Upper lobe of left lung (tissue), 6 donors: ENCODE results near the gene LY6G5C. TPM values are rescaled to one million over a fixed set of nuclear protein-coding genes. Genes with fewer than 3 reads are reported as not detected.

ENCODE experiments used
- ATAC-seq, 2 donors: fragments of 200-7000 bp; cut with Tn5 transposase; one replicate each; pipeline ENCODE4 v1.9.1; 2022; ENCODE audit warnings: mild to moderate bottlenecking in 2 of 2, moderate library complexity in 2 of 2; ENCODE audit not compliant: low FRiP score in 2 of 2
- DNase-seq, 2 donors: peaks; one replicate each; pipeline ENCODE4 v3.0.0-alpha.2; 2019 to 2020
- H3K27ac ChIP-seq, 4 donors: fragments of 200-600 bp; sonication (generic); one replicate each; pipeline ENCODE4 v1.5.1; 2016 to 2019
- H3K27me3 ChIP-seq, 4 donors: fragments of 200-600 bp; sonication (generic); one replicate each; pipeline ENCODE4 v1.5.1; 2017 to 2019
- H3K36me3 ChIP-seq, 4 donors: fragments of 200-600 bp; sonication (generic); one replicate each; pipeline ENCODE4 v1.5.1; 2016 to 2019
- H3K4me1 ChIP-seq, 4 donors: fragments of 200-600 bp; sonication (generic); one replicate each; pipeline ENCODE4 v1.5.1; 2018 to 2019
- H3K4me3 ChIP-seq, 4 donors: fragments of 200-600 bp; sonication (generic); one replicate each; pipeline ENCODE4 v1.5.1; 2017 to 2019; ENCODE audit warnings: mild to moderate bottlenecking in 2 of 4, moderate library complexity in 1 of 4
- H3K9me3 ChIP-seq, 4 donors: fragments of 200-600 bp; sonication (generic); one replicate each; pipeline ENCODE4 v1.5.1; 2018 to 2019
- CTCF ChIP-seq, 6 experiments: fragments of 450-650 bp in 4 of 6; fragments of 200-600 bp in 2 of 6; sonication (generic) in 2 of 6; IDR thresholded peaks; one replicate each; pipeline ENCODE4 v1.5.1; 2016 to 2019; ENCODE audit warnings: antibody characterized with exemption in 6 of 6
- EP300 ChIP-seq, 4 donors: sonication (generic); formaldehyde crosslinking; IDR thresholded peaks; one replicate each; pipeline ENCODE4 v1.5.1; 2017; ENCODE audit warnings: antibody characterized with exemption in 4 of 4, control low read depth in 2 of 4
- POLR2A ChIP-seq, 4 donors: fragments of 450-650 bp; IDR thresholded peaks; one replicate each; pipeline ENCODE4 v1.5.1; 2016 to 2017; ENCODE audit warnings: antibody characterized with exemption in 4 of 4, mild to moderate bottlenecking in 2 of 4
- POLR2AphosphoS5 ChIP-seq, 2 donors: sonication (generic); formaldehyde crosslinking; IDR thresholded peaks; one replicate each; pipeline ENCODE4 v1.5.1; 2017; ENCODE audit warnings: antibody characterized with exemption in 2 of 2
- WGBS, 2 donors: methylation state at CpG; one replicate each; pipeline ENCODE4 v1.1.5; 2017 to 2018; 5-methylcytosine and 5-hydroxymethylcytosine counted together
- total RNA-seq, 6 donors: library from RNA; depleted of rRNA in 4 of 6; stranded (reverse); fragments of >200 nt in 4 of 6; gene quantifications; one replicate each; pipeline versions ENCODE4 v1.1.0 to v1.2.1, GENCODE V29; 2016 to 2021
- donor health status: DM: no; HTN: no; CAD: no; lungs with moderate emphysema.
- donor health status: DM: no; HTN: yes; CAD: no; lungs with severe emphysema.

Gene LY6G5C
- total RNA-seq, 6 donors from 2014 or later, result 1.8 to 4.4 (median 3.1) TPM; not detected in 2

- no peak for TF ChIP-seq POLR2AphosphoS5 (IDR thresholded peaks at IDR 0.05)
- Histone ChIP-seq H3K27me3 (no peaks in the 10 kb centered on the region), H3K4me1 (peaks cover 15 to 28% (median 18%) of the 10 kb centered on the region in 4 donors), H3K36me3 (peaks cover 9 to 75% (median 48%) of the 10 kb centered on the region in 4 donors), H3K4me3 (no peak overlapping the region), H3K9me3 (no peaks in the 10 kb centered on the region), H3K27ac (no peak overlapping the region)
- WGBS, 2 donors, result 43 to 57% methylated on average over 3 of the region's 3 CpGs
- ATAC-seq (no peak), DNase-seq (no peak)
These were observed 16.7 kb upstream of the LY6G5C start for GRCh38 chr6:31697555-31697954.

- no peaks in the 10 kb centered on the region for H3K9me3 ChIP-seq
- H3K4me3 ChIP-seq, result no peak overlapping the region
- no peak for ATAC-seq
- H3K36me3 ChIP-seq, result peaks cover 21 to 94% (median 75%) of the 10 kb centered on the region in 4 donors
- TF ChIP-seq EP300 (IDR thresholded peaks at IDR 0.05) (no peak), POLR2AphosphoS5 (IDR thresholded peaks at IDR 0.05) (no peak), CTCF (IDR thresholded peaks at IDR 0.05) (no peak), POLR2A (IDR thresholded peaks at IDR 0.05) (no peak)
- no peak for DNase-seq
- H3K27me3 ChIP-seq, result no peaks in the 10 kb centered on the region
- H3K27ac ChIP-seq, result no peak overlapping the region
- H3K4me1 ChIP-seq, result peaks cover 0 to 8% (median 1%) of the 10 kb centered on the region in 4 donors
- WGBS, 2 donors, result 90 to 92% methylated on average over 6 of the region's 6 CpGs
These were observed 12.7 kb upstream of the LY6G5C start for GRCh38 chr6:31693535-31693934.

GRCh38 chr6:31692886-31693285 lies 12.0 kb upstream of the LY6G5C start:
- peaks cover 0 to 1% (median 0%) of the 10 kb centered on the region in 4 donors for H3K4me1 ChIP-seq
- peaks cover 21 to 95% (median 80%) of the 10 kb centered on the region in 4 donors for H3K36me3 ChIP-seq
- no peak overlapping the region for H3K27ac ChIP-seq
- H3K4me3 ChIP-seq, result no peak overlapping the region
- TF ChIP-seq EP300 (IDR thresholded peaks at IDR 0.05), result no peak
- TF ChIP-seq POLR2A (IDR thresholded peaks at IDR 0.05), result no peak
- no peak for TF ChIP-seq CTCF (IDR thresholded peaks at IDR 0.05)
- no peaks in the 10 kb centered on the region for H3K9me3 ChIP-seq
- ATAC-seq, result no peak
- H3K27me3 ChIP-seq, result no peaks in the 10 kb centered on the region
- WGBS, 2 donors, result 84 to 93% methylated on average over 9 of the region's 9 CpGs
- no peak for DNase-seq

- Histone ChIP-seq H3K9me3 (no peaks in the 10 kb centered on the region), H3K27me3 (no peaks in the 10 kb centered on the region), H3K27ac (no peak overlapping the region), H3K4me1 (no peaks in the 10 kb centered on the region), H3K36me3 (peaks cover 21 to 97% (median 84%) of the 10 kb centered on the region in 4 donors), H3K4me3 (no peak overlapping the region)
- ATAC-seq (no peak), DNase-seq (no peak)
- TF ChIP-seq POLR2A (IDR thresholded peaks at IDR 0.05) (no peak), POLR2AphosphoS5 (IDR thresholded peaks at IDR 0.05) (no peak), EP300 (IDR thresholded peaks at IDR 0.05) (no peak), CTCF (IDR thresholded peaks at IDR 0.05) (no peak)
- 91 to 95% methylated on average over 4 of the region's 4 CpGs for WGBS, 2 donors
These were observed 11.5 kb upstream of the LY6G5C start for GRCh38 chr6:31692353-31692752.

GRCh38 chr6:31691564-31692108 lies 10.8 kb upstream of the LY6G5C start:
- 97 to 98% methylated on average over 10 to 12 of the region's 12 CpGs for WGBS, 2 donors
- Histone ChIP-seq H3K9me3 (no peaks in the 10 kb centered on the region), H3K4me3 (no peak overlapping the region), H3K27me3 (no peaks in the 10 kb centered on the region), H3K4me1 (no peaks in the 10 kb centered on the region), H3K27ac (no peak overlapping the region), H3K36me3 (peaks cover 21 to 99% (median 88%) of the 10 kb centered on the region in 4 donors)
- no peak for ATAC-seq
- no peak for DNase-seq
- TF ChIP-seq EP300 (IDR thresholded peaks at IDR 0.05) (no peak), POLR2A (IDR thresholded peaks at IDR 0.05) (no peak), POLR2AphosphoS5 (IDR thresholded peaks at IDR 0.05) (no peak), CTCF (IDR thresholded peaks at IDR 0.05) (no peak)
